B cell (primary cell): ENCODE results near the gene PCSK7. TPM values are rescaled to one million over a fixed set of nuclear protein-coding genes. Genes with fewer than 3 reads are reported as not detected.
A peak's percentile ranks its signal among the peaks of the same experiment; 100 is the strongest.

Experiments used
- ATAC-seq: fragments of 200-7000 bp; cut with Tn5 transposase; one replicate; pipeline ENCODE4 v1.10.0; 2021; ENCODE audit warnings: low read depth, mild to moderate bottlenecking, moderate number of reproducible peaks, moderate library complexity
- CTCF ChIA-PET: fragments of 350-600 bp; sonication (Branson Sonifier 250); formaldehyde crosslinking; loops from one replicate; lab custom pipeline; 2021; ENCODE audit warnings: antibody characterized with exemption, inconsistent platforms; lab: Charles Lee
- POLR2A ChIA-PET: fragments of 350-600 bp; sonication (Branson Sonifier 250); formaldehyde crosslinking; loops from one replicate; lab custom pipeline; 2021; ENCODE audit warnings: antibody characterized with exemption; lab: Charles Lee
- DNase-seq: peaks from one replicate; pipeline ENCODE4 v3.0.0; 2013
- H2AFZ ChIP-seq: 2 replicates; pipeline ENCODE4 v1.6.1; 2012; ENCODE audit warnings: mild to moderate bottlenecking, low read depth, low read length; ENCODE audit not compliant: insufficient read depth, poor library complexity, severe bottlenecking
- H3K27ac ChIP-seq, 2 donors: 1 replicate in 1 of 2; 2 replicates in 1 of 2; pipeline ENCODE4 v1.5.1; 2012 to 2013; ENCODE audit warnings: low read length in 2 of 2, mild to moderate bottlenecking in 2 of 2, moderate library complexity in 1 of 2
- H3K27me3 ChIP-seq, 4 experiments: fragments of 200-600 bp in 1 of 4; sonication (generic) in 1 of 4; replicated peaks in 1 of 4; 1 replicate in 2 of 4; 2 replicates in 2 of 4; pipeline versions ENCODE4 v1.6.1 to v1.7.0; 2013 to 2016; ENCODE audit warnings: low read length in 3 of 4, mild to moderate bottlenecking in 2 of 4, mixed read lengths in 1 of 4, moderate library complexity in 1 of 4; ENCODE audit not compliant: insufficient read depth in 4 of 4, control insufficient read depth in 3 of 4; ENCODE audit errors: control extremely low read depth in 1 of 4
- H3K36me3 ChIP-seq, 2 experiments: replicated peaks in 1 of 2; 1 replicate in 1 of 2; 2 replicates in 1 of 2; pipeline versions ENCODE4 v1.6.1 to v1.7.1; 2013; ENCODE audit warnings: low read length in 1 of 2; ENCODE audit not compliant: insufficient read depth in 2 of 2, control insufficient read depth in 1 of 2; ENCODE audit errors: control extremely low read depth in 1 of 2, extremely low read depth in 1 of 2
- H3K4me1 ChIP-seq, 2 donors: fragments of 200-600 bp in 1 of 2; sonication (generic) in 1 of 2; 1 replicate in 1 of 2; 2 replicates in 1 of 2; pipeline versions ENCODE4 v1.5.1 to v1.6.1; 2013 to 2017; ENCODE audit warnings: low read length in 2 of 2; ENCODE audit not compliant: control insufficient read depth in 2 of 2, insufficient read depth in 2 of 2
- H3K4me2 ChIP-seq: replicated peaks from 2 replicates; pipeline ENCODE3; 2012; ENCODE audit warnings: mild to moderate bottlenecking, low read depth, low read length; ENCODE audit not compliant: poor library complexity, severe bottlenecking
- H3K4me3 ChIP-seq, 5 experiments: fragments of 200-600 bp in 1 of 5; sonication (generic) in 1 of 5; 1 replicate in 3 of 5; 2 replicates in 2 of 5; pipeline versions ENCODE4 v1.5.1 to v1.7.0; 2011 to 2016; ENCODE audit warnings: low read length in 4 of 5, mild to moderate bottlenecking in 4 of 5, low read depth in 2 of 5, control low read depth in 1 of 5, moderate library complexity in 1 of 5; ENCODE audit not compliant: insufficient read depth in 1 of 5; ENCODE audit errors: control extremely low read depth in 1 of 5, extremely low read depth in 1 of 5
- H3K79me2 ChIP-seq: fragments of 200-600 bp; sonication (generic); one replicate; pipeline ENCODE4 v1.6.0; 2016; ENCODE audit warnings: low read length; ENCODE audit not compliant: control insufficient read depth, insufficient read depth
- H3K9ac ChIP-seq: fragments of 200-600 bp; sonication (generic); 2 replicates; pipeline ENCODE4 v1.6.1; 2017; ENCODE audit warnings: mild to moderate bottlenecking, low read length, moderate library complexity
- H3K9me3 ChIP-seq, 3 donors: one replicate each; pipeline versions ENCODE4 v1.6.1 to v1.7.1; 2013; ENCODE audit warnings: low read length in 2 of 3; ENCODE audit not compliant: control insufficient read depth in 2 of 3, insufficient read depth in 1 of 3; ENCODE audit errors: control extremely low read depth in 1 of 3
- H4K20me1 ChIP-seq: 2 replicates; pipeline ENCODE4 v1.6.0; 2012; ENCODE audit warnings: mild to moderate bottlenecking, low read length; ENCODE audit not compliant: insufficient read depth, control insufficient read depth, poor library complexity, severe bottlenecking
- H3K27ac Mint-ChIP-seq: one replicate; pipeline ENCODE4 v1.8.0; 2021; ENCODE audit warnings: mixed read lengths
- H3K27me3 Mint-ChIP-seq: one replicate; pipeline ENCODE4 v1.8.0; 2021; ENCODE audit warnings: mixed read lengths
- H3K4me1 Mint-ChIP-seq: one replicate; pipeline ENCODE4 v1.8.0; 2021; ENCODE audit warnings: mixed read lengths
- H3K4me3 Mint-ChIP-seq: one replicate; pipeline ENCODE4 v1.8.0; 2021; ENCODE audit warnings: mixed read lengths
- H3K9me3 Mint-ChIP-seq: one replicate; pipeline ENCODE4 v1.8.0; 2022; ENCODE audit warnings: mixed read lengths; ENCODE audit not compliant: insufficient read depth
- CTCF ChIP-seq: fragments of 200-600 bp; IDR thresholded peaks from one replicate; pipeline ENCODE4 v1.8.0; 2022; ENCODE audit warnings: antibody characterized with exemption, mild to moderate bottlenecking
- EZH2 ChIP-seq: IDR thresholded peaks from 2 replicates; pipeline ENCODE4 v1.6.1; 2012; ENCODE audit warnings: borderline replicate concordance, low read depth, mild to moderate bottlenecking, moderate library complexity, low read length; ENCODE audit not compliant: insufficient read depth, poor library complexity, severe bottlenecking
- WGBS: methylation state at CpG from one replicate; pipeline ENCODE4 v1.1.5; 2013; ENCODE audit warnings: missing lambda C conversion rate; ENCODE audit not compliant: insufficient coverage; 5-methylcytosine and 5-hydroxymethylcytosine counted together
- intact Hi-C: fragments of 100-400 bp; cut with micrococcal nuclease; formaldehyde crosslinking; loops from one replicate; pipeline ENCODE4 v1.10.0; 2022
- polyA plus RNA-seq: library from polyadenylated mRNA; depleted of rRNA; stranded (reverse); fragments of >200 nt; gene quantifications from 2 replicates; pipeline ENCODE4 v1.2.3, GENCODE V29; 2012
- total RNA-seq, 2 donors: library from RNA; stranded (reverse); fragments of 120-200 nt in 1 of 2; gene quantifications; 1 replicate in 1 of 2; 2 replicates in 1 of 2; pipeline versions ENCODE4 v1.2.3 to v1.2.4, GENCODE V29; 2013 to 2022

PCSK7 gene
- total and polyA plus RNA-seq, 2 donors (not counting 1 experiment from before 2014, with no cell fraction given): 203 to 283 TPM

- Histone ChIP-seq H3K79me2 (peaks cover 53% of the 10 kb centered on the region), H3K9ac (peak overlapping the region; percentile 38), H2AFZ (peak overlapping the region; percentile 26), H3K27ac (peak overlapping the region; percentile 90 to 91), H4K20me1 (no peaks in the 10 kb centered on the region), H3K4me2 (peak overlapping the region; percentile 73), H3K36me3 (peaks cover 0 to 66% of the 10 kb centered on the region in 2 experiments), H3K9me3 (no peaks in the 10 kb centered on the region), H3K4me1 (peaks cover 55 to 73% of the 10 kb centered on the region in 2 donors), H3K4me3 (peak overlapping the region in 4 of 5 experiments; percentile 15 to 37 (median 28)), H3K27me3 (no peaks in the 10 kb centered on the region)
- Mint-ChIP-seq H3K4me3 (peak overlapping the region; percentile 80), H3K27ac (peak overlapping the region; percentile 98), H3K4me1 (peaks cover 67% of the 10 kb centered on the region), H3K27me3 (no peaks in the 10 kb centered on the region), H3K9me3 (no peaks in the 10 kb centered on the region)
- intact Hi-C loops: loop anchor here (1.0 kb wide), 2 partner anchors 12 to 46 kb away; partner anchors contain the start of genes PAFAH1B2 and SIDT2
- POLR2A ChIA-PET: interaction anchor here (1.0 to 2.8 kb wide), 5 partner anchors 11 to 46 kb away, joined by 3 to 33 read pairs (median 5); partner anchors contain the start of genes PAFAH1B2 and SIDT2
- CTCF ChIA-PET: interaction anchor here (0.5 to 2.5 kb wide), 4 partner anchors 10 to 403 kb away, joined by 3 to 12 read pairs (median 6); partner anchors contain the start of gene ZPR1
- ATAC-seq (peak; percentile 3), DNase-seq (no peak)
- WGBS: 50% methylated on average over 7 of the region's 8 CpGs
- TF ChIP-seq CTCF (no peak), EZH2 (no peak)
Observed at GRCh38 chr11:117189941-117190544, 41.8 kb downstream of the PCSK7 start.
